Right lobe of liver (tissue), 6 donors: ENCODE measurements around the gene ADAMTSL2. TPM values are rescaled to one million over a fixed set of nuclear protein-coding genes. Genes with fewer than 3 reads are reported as not detected.

Source experiments
- ATAC-seq, 4 donors: fragments of 200-7000 bp; cut with Tn5 transposase; one replicate each; pipeline ENCODE4 v1.9.1; 2020; ENCODE audit warnings: mild to moderate bottlenecking in 4 of 4, moderate library complexity in 4 of 4
- DNase-seq, 3 donors: peaks; one replicate each; pipeline ENCODE4 v3.0.0-alpha.2; 2020
- H3K27ac ChIP-seq, 3 donors: fragments of 200-600 bp; one replicate each; pipeline ENCODE4 v1.8.0; 2022
- H3K27me3 ChIP-seq, 2 donors: fragments of 200-600 bp; one replicate each; pipeline ENCODE4 v1.8.0; 2022
- H3K36me3 ChIP-seq, 4 donors: fragments of 200-600 bp; sonication (generic) in 1 of 4; one replicate each; pipeline versions ENCODE4 v1.5.1 to v1.8.0; 2017 to 2022; ENCODE audit warnings: control low read depth in 1 of 4
- H3K4me1 ChIP-seq, 4 donors: fragments of 200-600 bp; sonication (generic) in 1 of 4; one replicate each; pipeline versions ENCODE4 v1.5.1 to v1.8.0; 2017 to 2022; ENCODE audit warnings: control low read depth in 1 of 4
- H3K4me3 ChIP-seq, 3 donors: fragments of 200-600 bp; one replicate each; pipeline ENCODE4 v1.8.0; 2022
- H3K9me3 ChIP-seq, 4 donors: fragments of 200-600 bp; sonication (generic) in 1 of 4; one replicate each; pipeline versions ENCODE4 v1.5.1 to v1.8.0; 2017 to 2022; ENCODE audit warnings: control low read depth in 1 of 4
- CTCF ChIP-seq, 4 donors: fragments of 200-600 bp in 3 of 4; fragments of 450-650 bp in 1 of 4; IDR thresholded peaks; one replicate each; pipeline versions ENCODE4 v1.5.1 to v1.8.0; 2016 to 2022; ENCODE audit warnings: antibody characterized with exemption in 4 of 4, mild to moderate bottlenecking in 2 of 4
- POLR2A ChIP-seq: fragments of 450-650 bp; IDR thresholded peaks from one replicate; pipeline ENCODE4 v1.6.1; 2017; ENCODE audit warnings: antibody characterized with exemption, mild to moderate bottlenecking
- WGBS: methylation state at CpG from one replicate; pipeline ENCODE4 v1.1.6; 2018; ENCODE audit warnings: low coverage, low lambda C conversion rate; ENCODE audit not compliant: insufficient coverage; ENCODE audit errors: missing lambda C conversion rate; 5-methylcytosine and 5-hydroxymethylcytosine counted together
- intact Hi-C, 2 donors: fragments of 100-400 bp; cut with DNase I; formaldehyde crosslinking; loops; one replicate each; pipeline versions ENCODE4 v1.11.2 to v1.14.1; 2022
- total RNA-seq, 6 experiments: library from RNA; depleted of rRNA in 2 of 6; stranded (reverse); fragments of >200 nt in 2 of 6; fragmentation: NEBNext Ultra II Directional in 3 of 6; extraction: Animal tissue kit (Norgen Biotek cat#: 25700) in 3 of 6; gene quantifications; one replicate each; pipeline versions ENCODE4 v1.1.0 to v1.2.4, GENCODE V29; 2016 to 2023
- donor health status: DM: no; HTN: yes; CAD: no.
- donor health status: DM: no; HTN: no; CAD: no.
- donor health status: DM: no; HTN: no; CAD: no.
- donor health status: DM: no; HTN: yes; CAD: no.
- donor health status: DM: no; HTN: yes; CAD: no.

Gene ADAMTSL2
- total RNA-seq, 6 experiments from 2014 or later, result 9.2 to 24.8 (median 12.7) TPM

GRCh38 chr9:133502112-133502511 lies 32.4 kb upstream of the ADAMTSL2 start:
- Histone ChIP-seq H3K27me3 (no peaks in the 10 kb centered on the region), H3K36me3 (no peaks in the 10 kb centered on the region), H3K27ac (no peak overlapping the region), H3K4me1 (peaks cover 0 to 22% (median 6%) of the 10 kb centered on the region in 4 donors), H3K4me3 (no peak overlapping the region), H3K9me3 (peaks cover 0 to 8% (median 0%) of the 10 kb centered on the region in 4 donors)
- DNase-seq, result no peak
- TF ChIP-seq POLR2A (no peak), CTCF (IDR thresholded peaks at IDR 0.05) (no peak)
- intact Hi-C loops, result loop anchor here in 1 of 2 donors (10.0 kb wide), 1 partner anchor 213 kb away; no protein-coding TSS in a partner anchor
- ATAC-seq, result no peak
- 75% methylated on average over 1 of the region's 1 CpG for WGBS

GRCh38 chr9:133505186-133505830 lies 29.2 kb upstream of the ADAMTSL2 start:
- H3K9me3 ChIP-seq, result peaks cover 0 to 8% (median 0%) of the 10 kb centered on the region in 4 donors
- no peaks in the 10 kb centered on the region for H3K36me3 ChIP-seq
- peaks cover 0 to 35% (median 14%) of the 10 kb centered on the region in 4 donors for H3K4me1 ChIP-seq
- no peak overlapping the region for H3K27ac ChIP-seq
- DNase-seq, result peak in 1 of 3 donors; percentile 8
- WGBS, result 69% methylated on average over 2 of the region's 13 CpGs
- no peaks in the 10 kb centered on the region for H3K27me3 ChIP-seq
- intact Hi-C loops, result loop anchor here in 1 of 2 donors (10.0 kb wide), 1 partner anchor 209 kb away; no protein-coding TSS in a partner anchor
- TF ChIP-seq CTCF (IDR thresholded peaks at IDR 0.05) (no peak), POLR2A (no peak)
- no peak for ATAC-seq
- H3K4me3 ChIP-seq, result no peak overlapping the region

- no peaks in the 10 kb centered on the region for H3K36me3 ChIP-seq
- intact Hi-C loops, result loop anchor here in 1 of 2 donors (10.0 kb wide), 1 partner anchor 209 kb away; no protein-coding TSS in a partner anchor
- peaks cover 0 to 8% (median 0%) of the 10 kb centered on the region in 4 donors for H3K9me3 ChIP-seq
- DNase-seq (peak in 1 of 3 donors; percentile 21), ATAC-seq (no peak)
- WGBS, result 8% methylated on average over 5 of the region's 23 CpGs
- peak overlapping the region in 1 of 3 donors; percentile 42 for H3K27ac ChIP-seq
- H3K4me1 ChIP-seq, result peaks cover 0 to 35% (median 14%) of the 10 kb centered on the region in 4 donors
- TF ChIP-seq POLR2A (no peak), CTCF (IDR thresholded peaks at IDR 0.05) (no peak)
- H3K4me3 ChIP-seq, result no peak overlapping the region
- H3K27me3 ChIP-seq, result no peaks in the 10 kb centered on the region
Observed at GRCh38 chr9:133505901-133506652, 28.4 kb upstream of the ADAMTSL2 start.

- H3K36me3 ChIP-seq, result no peaks in the 10 kb centered on the region
- H3K9me3 ChIP-seq, result peaks cover 0 to 8% (median 0%) of the 10 kb centered on the region in 4 donors
- intact Hi-C loops, result loop anchor here in 1 of 2 donors (10.0 kb wide), 1 partner anchor 208 kb away; no protein-coding TSS in a partner anchor
- H3K27ac ChIP-seq, result peak overlapping the region in 1 of 3 donors; percentile 59
- H3K27me3 ChIP-seq, result no peaks in the 10 kb centered on the region
- peak; percentile 10 to 23 (median 16) for TF ChIP-seq CTCF (IDR thresholded peaks at IDR 0.05)
- TF ChIP-seq POLR2A, result peak; percentile 74
- H3K4me3 ChIP-seq, result no peak overlapping the region
- peak; percentile 78 to 85 (median 85) for DNase-seq
- 24% methylated on average over 5 of the region's 18 CpGs for WGBS
- peak; percentile 63 to 73 (median 72) for ATAC-seq
- peaks cover 0 to 35% (median 14%) of the 10 kb centered on the region in 4 donors for H3K4me1 ChIP-seq
Observed at GRCh38 chr9:133506653-133507038, 27.9 kb upstream of the ADAMTSL2 start.
